SK-N-SH (cell line): ENCODE results near the gene CCDC148. TPM values are rescaled to one million over a fixed set of nuclear protein-coding genes. Genes with fewer than 3 reads are reported as not detected.

ENCODE experiments used
- CTCF ChIA-PET: fragments of 300-600, 350-600 bp; formaldehyde crosslinking; extraction: SDS; loops from one replicate; lab custom pipeline; 2021; lab: Yijun Ruan, JAX
- POLR2A ChIA-PET: fragments of 350-600 bp; sonication (Branson Sonifier 250); formaldehyde crosslinking; extraction: SDS; loops from one replicate; lab custom pipeline; 2020; ENCODE audit warnings: antibody characterized with exemption, inconsistent platforms; lab: Yijun Ruan, JAX
- DNase-seq: peaks from one replicate; pipeline ENCODE4 v3.0.0; 2012
- H2AFZ ChIP-seq: fragments of 200-600 bp; sonication (generic); 2 replicates; pipeline ENCODE4 v1.8.1; 2016; ENCODE audit warnings: antibody characterized with exemption, mild to moderate bottlenecking, low read depth
- H3F3A ChIP-seq: fragments of 200-600 bp; sonication (generic); replicated peaks from 2 replicates; pipeline ENCODE3; 2016; ENCODE audit warnings: antibody characterized with exemption, mild to moderate bottlenecking; ENCODE audit not compliant: insufficient read depth
- H3K27ac ChIP-seq, 2 experiments: fragments of 200-500 bp in 1 of 2; fragments of 200-600 bp in 1 of 2; sonication (Bioruptor generic) in 1 of 2; sonication (generic), shearing (Covaris generic) in 1 of 2; 2 replicates each; pipeline versions ENCODE4 v1.5.1 to v1.6.1; 2014 to 2016; ENCODE audit warnings: low read depth in 2 of 2, inconsistent platforms in 1 of 2, low read length in 1 of 2, mild to moderate bottlenecking in 1 of 2, mixed read lengths in 1 of 2
- H3K27me3 ChIP-seq: fragments of 200-600 bp; sonication (generic), shearing (Covaris generic); 2 replicates; pipeline ENCODE4 v1.6.1; 2016; ENCODE audit warnings: mixed run types; ENCODE audit not compliant: insufficient read depth
- H3K36me3 ChIP-seq, 2 experiments: fragments of 200-500 bp in 1 of 2; fragments of 200-600 bp in 1 of 2; sonication (Bioruptor generic) in 1 of 2; sonication (generic) in 1 of 2; replicated peaks in 1 of 2; 2 replicates each; pipeline versions ENCODE3 to v1.5.1; 2014 to 2016; ENCODE audit warnings: low read length in 1 of 2, mild to moderate bottlenecking in 1 of 2; ENCODE audit not compliant: insufficient read depth in 2 of 2, control insufficient read depth in 1 of 2
- H3K4me1 ChIP-seq, 2 experiments: fragments of 200-500 bp in 1 of 2; fragments of 200-600 bp in 1 of 2; sonication (Bioruptor generic) in 1 of 2; sonication (generic), shearing (Covaris generic) in 1 of 2; 2 replicates each; pipeline versions ENCODE4 v1.5.1 to v1.6.1; 2014 to 2016; ENCODE audit warnings: low read depth in 1 of 2, low read length in 1 of 2, mixed run types in 1 of 2; ENCODE audit not compliant: insufficient read depth in 2 of 2, control insufficient read depth in 1 of 2
- H3K4me2 ChIP-seq: fragments of 200-600 bp; sonication (generic), shearing (Covaris generic); 2 replicates; pipeline ENCODE4 v1.6.1; 2017; ENCODE audit warnings: mixed run types
- H3K4me3 ChIP-seq, 2 experiments: fragments of 200-500 bp in 1 of 2; fragments of 200-600 bp in 1 of 2; sonication (Bioruptor generic) in 1 of 2; sonication (generic), shearing (Covaris generic) in 1 of 2; 2 replicates each; pipeline versions ENCODE4 v1.5.1 to v1.8.1; 2014 to 2016; ENCODE audit warnings: low read depth in 2 of 2, inconsistent platforms in 1 of 2, low read length in 1 of 2, mild to moderate bottlenecking in 1 of 2, mixed read lengths in 1 of 2, moderate library complexity in 1 of 2
- H3K79me2 ChIP-seq: fragments of 200-600 bp; sonication (generic); 2 replicates; pipeline ENCODE4 v1.8.1; 2017; ENCODE audit warnings: mild to moderate bottlenecking; ENCODE audit not compliant: insufficient read depth
- H3K9ac ChIP-seq: fragments of 200-600 bp; sonication (generic); 2 replicates; pipeline ENCODE4 v1.6.1; 2017; ENCODE audit warnings: mixed run types
- H3K9me2 ChIP-seq: fragments of 200-600 bp; sonication (generic); 2 replicates; pipeline ENCODE4 v1.6.1; 2017; ENCODE audit warnings: mixed run types
- H3K9me3 ChIP-seq: fragments of 200-600 bp; sonication (generic); 2 replicates; pipeline ENCODE4 v1.6.1; 2017; ENCODE audit warnings: mixed run types, mild to moderate bottlenecking, moderate library complexity
- H4K20me1 ChIP-seq: fragments of 200-600 bp; sonication (generic); 2 replicates; pipeline ENCODE4 v1.6.1; 2017; ENCODE audit warnings: mild to moderate bottlenecking, mixed run types; ENCODE audit not compliant: insufficient read depth
- CHD2 ChIP-seq: fragments of 150-350 bp; IDR thresholded peaks from 2 replicates; pipeline ENCODE4 v1.6.1; 2018; ENCODE audit warnings: low read length; ENCODE audit not compliant: partially characterized antibody
- CTCF ChIP-seq: fragments of 200-600 bp; sonication (generic); IDR thresholded peaks from 2 replicates; pipeline ENCODE4 v1.6.1; 2017; ENCODE audit warnings: antibody characterized with exemption, mild to moderate bottlenecking, moderate library complexity
- ELF1 ChIP-seq: IDR thresholded peaks from 2 replicates; pipeline ENCODE4 v1.4.0; 2012
- FOXJ3 ChIP-seq: sonication (generic); formaldehyde crosslinking; IDR thresholded peaks from 2 replicates; pipeline ENCODE4 v1.5.1; 2020; ENCODE audit warnings: mild to moderate bottlenecking, missing genetic modification reagents
- FOXM1 ChIP-seq: IDR thresholded peaks from 2 replicates; pipeline ENCODE4 v1.4.0; 2012; ENCODE audit warnings: low read depth, mild to moderate bottlenecking
- GABPA ChIP-seq: IDR thresholded peaks from 2 replicates; pipeline ENCODE4 v1.4.0; 2012; ENCODE audit warnings: low read depth, mild to moderate bottlenecking
- IRF3 ChIP-seq: fragments of 150-350 bp; IDR thresholded peaks from 2 replicates; pipeline ENCODE4 v1.6.1; 2016; ENCODE audit warnings: mild to moderate bottlenecking, low read depth, low read length
- JUND ChIP-seq: IDR thresholded peaks from 2 replicates; pipeline ENCODE4 v1.4.0; 2012
- MEF2A ChIP-seq: IDR thresholded peaks from 2 replicates; pipeline ENCODE4 v1.4.0; 2012; ENCODE audit warnings: low read depth, borderline replicate concordance
- NFIC ChIP-seq: IDR thresholded peaks from 2 replicates; pipeline ENCODE4 v1.4.0; 2012; ENCODE audit warnings: borderline replicate concordance
- RAD21 ChIP-seq: IDR thresholded peaks from 2 replicates; pipeline ENCODE4 v1.6.1; 2012; ENCODE audit warnings: mild to moderate bottlenecking, low read length
- RCOR1 ChIP-seq: fragments of 150-350 bp; IDR thresholded peaks from 2 replicates; pipeline ENCODE4 v1.6.1; 2017; ENCODE audit warnings: antibody characterized with exemption, low read length
- RXRA ChIP-seq: IDR thresholded peaks from 2 replicates; pipeline ENCODE4 v1.4.0; 2012; ENCODE audit warnings: low read depth, mild to moderate bottlenecking, borderline replicate concordance
- SIN3A ChIP-seq: IDR thresholded peaks from 2 replicates; pipeline ENCODE4 v1.6.1; 2012; ENCODE audit warnings: low read depth, mild to moderate bottlenecking, low read length, moderate library complexity, borderline replicate concordance
- TAF1 ChIP-seq: IDR thresholded peaks from 2 replicates; pipeline ENCODE4 v1.6.1; 2012; ENCODE audit warnings: low read depth, mild to moderate bottlenecking, low read length, moderate library complexity, borderline replicate concordance
- TEAD4 ChIP-seq: IDR thresholded peaks from 2 replicates; pipeline ENCODE4 v1.4.0; 2012; ENCODE audit warnings: mild to moderate bottlenecking, borderline replicate concordance; ENCODE audit not compliant: insufficient read depth
- ZBTB33 ChIP-seq: IDR thresholded peaks from 2 replicates; pipeline ENCODE4 v1.4.0; 2012; ENCODE audit warnings: low read depth, borderline replicate concordance
- WGBS: methylation state at CpG from one replicate; pipeline ENCODE4 v1.1.6; 2017; ENCODE audit warnings: low lambda C conversion rate; 5-methylcytosine and 5-hydroxymethylcytosine counted together
- polyA plus RNA-seq, 3 experiments: library from polyadenylated mRNA; depleted of rRNA; stranded (reverse); fragments of >200 nt; gene quantifications; 2 replicates each; pipeline ENCODE4 v1.2.3, GENCODE V29; 2012
- TF ChIP-seq, protein P1 (sequence below): IDR thresholded peaks from 2 replicates; pipeline ENCODE4; 2012
- TF ChIP-seq, protein P2 (sequence below): IDR thresholded peaks from 2 replicates; pipeline ENCODE4 v1.4.0; 2012; ENCODE audit warnings: low read depth, borderline replicate concordance

The CCDC148 gene
- polyA plus RNA-seq, 1 of the 3 experiments (the other 2 are of a cell fraction) = 0.18 TPM

- no peaks in the 10 kb centered on the region for H3K27me3 ChIP-seq
- H3K27ac ChIP-seq = no peak overlapping the region
- H3K4me3 ChIP-seq = no peak overlapping the region
- H3K4me1 ChIP-seq = peaks cover 0 to 4% of the 10 kb centered on the region in 2 experiments; a peak in 2 of 4 replicates
- H3K9me3 ChIP-seq = no peaks in the 10 kb centered on the region
- no peak overlapping the region; the same call in 1 of the 2 replicates for H3K4me2 ChIP-seq
- H3K79me2 ChIP-seq = no peaks in the 10 kb centered on the region
- no peaks in the 10 kb centered on the region for H3F3A ChIP-seq
- no peaks in the 10 kb centered on the region for H3K36me3 ChIP-seq
- DNase-seq = no peak
- H3K9me2 ChIP-seq = no peaks in the 10 kb centered on the region
- H3K9ac ChIP-seq = no peak overlapping the region
- no peak overlapping the region for H2AFZ ChIP-seq
- POLR2A ChIA-PET = no interaction called here
- TF ChIP-seq ELF1 = no peak
- no peak for TF ChIP-seq RCOR1
- TF ChIP-seq, protein P1, sequence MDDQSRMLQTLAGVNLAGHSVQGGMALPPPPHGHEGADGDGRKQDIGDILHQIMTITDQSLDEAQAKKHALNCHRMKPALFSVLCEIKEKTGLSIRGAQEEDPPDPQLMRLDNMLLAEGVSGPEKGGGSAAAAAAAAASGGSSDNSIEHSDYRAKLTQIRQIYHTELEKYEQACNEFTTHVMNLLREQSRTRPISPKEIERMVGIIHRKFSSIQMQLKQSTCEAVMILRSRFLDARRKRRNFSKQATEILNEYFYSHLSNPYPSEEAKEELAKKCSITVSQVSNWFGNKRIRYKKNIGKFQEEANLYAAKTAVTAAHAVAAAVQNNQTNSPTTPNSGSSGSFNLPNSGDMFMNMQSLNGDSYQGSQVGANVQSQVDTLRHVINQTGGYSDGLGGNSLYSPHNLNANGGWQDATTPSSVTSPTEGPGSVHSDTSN = no peak
- no peak for TF ChIP-seq CTCF
- no peak for TF ChIP-seq RAD21
- no peak for TF ChIP-seq MEF2A
- no peak for TF ChIP-seq FOXJ3 (CRISPR knock-in tag)
- H4K20me1 ChIP-seq = no peaks in the 10 kb centered on the region
- CTCF ChIA-PET = interaction anchor here (0.6 kb wide), 1 partner anchor 381 kb away, joined by 3 read pairs; no protein-coding TSS in a partner anchor
Observed at GRCh38 chr2:158411748-158412147, 44.8 kb downstream of the CCDC148 start.

GRCh38 chr2:158410132-158410531, 46.4 kb downstream of the CCDC148 start:
- ChIA-PET CTCF (no interaction called here), POLR2A (no interaction called here)
- TF ChIP-seq CTCF (no peak), NFIC (no peak), TEAD4 (no peak), FOXM1 (no peak), CHD2 (no peak), IRF3 (no peak), JUND (no peak), RCOR1 (no peak), GABPA (no peak), ZBTB33 (no peak), TAF1 (no peak), RXRA (no peak), SIN3A (no peak)
- TF ChIP-seq, protein P2, sequence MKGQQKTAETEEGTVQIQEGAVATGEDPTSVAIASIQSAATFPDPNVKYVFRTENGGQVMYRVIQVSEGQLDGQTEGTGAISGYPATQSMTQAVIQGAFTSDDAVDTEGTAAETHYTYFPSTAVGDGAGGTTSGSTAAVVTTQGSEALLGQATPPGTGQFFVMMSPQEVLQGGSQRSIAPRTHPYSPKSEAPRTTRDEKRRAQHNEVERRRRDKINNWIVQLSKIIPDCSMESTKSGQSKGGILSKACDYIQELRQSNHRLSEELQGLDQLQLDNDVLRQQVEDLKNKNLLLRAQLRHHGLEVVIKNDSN = no peak

More at GRCh38 chr2:158410132-158410531, 46.4 kb downstream of the CCDC148 start:
- Histone ChIP-seq H3K27ac (no peak overlapping the region), H4K20me1 (no peaks in the 10 kb centered on the region), H3F3A (no peaks in the 10 kb centered on the region), H3K9ac (no peak overlapping the region), H3K4me2 (no peak overlapping the region), H3K36me3 (no peaks in the 10 kb centered on the region), H3K27me3 (no peaks in the 10 kb centered on the region), H2AFZ (no peak overlapping the region), H3K9me2 (no peaks in the 10 kb centered on the region), H3K9me3 (no peaks in the 10 kb centered on the region), H3K4me1 (peaks cover 0 to 4% of the 10 kb centered on the region in 2 experiments; a peak in 2 of 4 replicates), H3K4me3 (no peak overlapping the region), H3K79me2 (no peaks in the 10 kb centered on the region)
- no peak for DNase-seq
- WGBS = 61% methylated on average over 1 of the region's 1 CpG
